Liver (tissue), 10 donors: ENCODE data around the gene TTC1. TPM values are rescaled to one million over a fixed set of nuclear protein-coding genes. Genes with fewer than 3 reads are reported as not detected.

Source experiments
- DNase-seq: peaks from one replicate; pipeline ENCODE4 v3.0.0-alpha.2; 2017; ENCODE audit warnings: low spot score
- H3K27ac ChIP-seq, 2 donors: one replicate each; pipeline ENCODE4 v1.7.0; 2013; ENCODE audit warnings: inconsistent platforms in 2 of 2, low read length in 2 of 2, control low read depth in 1 of 2, low read depth in 1 of 2, mild to moderate bottlenecking in 1 of 2
- H3K27me3 ChIP-seq, 4 donors: one replicate each; pipeline versions ENCODE4 v1.6.1 to v1.7.0; 2013; ENCODE audit warnings: low read length in 3 of 4, inconsistent platforms in 1 of 4, mild to moderate bottlenecking in 1 of 4, moderate library complexity in 1 of 4; ENCODE audit not compliant: control insufficient read depth in 4 of 4, insufficient read depth in 4 of 4
- H3K36me3 ChIP-seq, 4 donors: one replicate each; pipeline versions ENCODE4 v1.6.1 to v1.7.0; 2013; ENCODE audit warnings: low read length in 3 of 4, mild to moderate bottlenecking in 3 of 4, low read depth in 1 of 4, moderate library complexity in 1 of 4; ENCODE audit not compliant: control insufficient read depth in 4 of 4, insufficient read depth in 3 of 4
- H3K4me1 ChIP-seq, 4 donors: one replicate each; pipeline versions ENCODE4 v1.6.1 to v1.7.0; 2013; ENCODE audit warnings: low read length in 3 of 4, mild to moderate bottlenecking in 3 of 4, moderate library complexity in 1 of 4; ENCODE audit not compliant: control insufficient read depth in 4 of 4, insufficient read depth in 4 of 4
- H3K4me3 ChIP-seq, 3 donors: one replicate each; pipeline versions ENCODE4 v1.6.1 to v1.7.0; 2013; ENCODE audit warnings: low read length in 3 of 3, control low read depth in 1 of 3, low read depth in 1 of 3, mild to moderate bottlenecking in 1 of 3
- H3K9ac ChIP-seq, 2 donors: one replicate each; pipeline ENCODE4 v1.7.0; 2013; ENCODE audit warnings: low read length in 2 of 2, mild to moderate bottlenecking in 2 of 2, moderate library complexity in 2 of 2, control low read depth in 1 of 2, low read depth in 1 of 2
- H3K9me3 ChIP-seq, 4 donors: one replicate each; pipeline versions ENCODE4 v1.6.1 to v1.7.0; 2013; ENCODE audit warnings: low read length in 3 of 4; ENCODE audit not compliant: control insufficient read depth in 4 of 4
- ATF3 ChIP-seq: IDR thresholded peaks from 2 replicates; pipeline ENCODE4 v1.6.1; 2016; ENCODE audit warnings: antibody characterized with exemption
- EGR1 ChIP-seq, 2 donors: IDR thresholded peaks; 2 replicates each; pipeline ENCODE4 v1.6.1; 2016 to 2018; ENCODE audit warnings: antibody characterized with exemption in 2 of 2, low read depth in 2 of 2
- FOXA2 ChIP-seq: IDR thresholded peaks from 2 replicates; pipeline ENCODE4 v1.6.1; 2016; ENCODE audit warnings: antibody characterized with exemption
- GABPA ChIP-seq, 2 donors: IDR thresholded peaks in 1 of 2; conservative IDR thresholded peaks in 1 of 2; 2 replicates each; pipeline ENCODE4 v1.6.1; 2016; ENCODE audit warnings: antibody characterized with exemption in 2 of 2, mild to moderate bottlenecking in 1 of 2, moderate library complexity in 1 of 2
- HNF4A ChIP-seq, 2 donors: conservative IDR thresholded peaks; 2 replicates each; pipeline ENCODE4 v1.6.1; 2016; ENCODE audit warnings: antibody characterized with exemption in 2 of 2, mild to moderate bottlenecking in 2 of 2
- RAD21 ChIP-seq, 2 donors: IDR thresholded peaks; 2 replicates each; pipeline ENCODE4 v1.6.1; 2016; ENCODE audit warnings: antibody characterized with exemption in 2 of 2, mild to moderate bottlenecking in 2 of 2
- WGBS: extraction: QIAGEN DNeasy Blood & Tissue Kit; methylation state at CpG from one replicate; pipeline ENCODE4 v1.1.7; 2013; 5-methylcytosine and 5-hydroxymethylcytosine counted together
- polyA plus RNA-seq, 2 donors: library from polyadenylated mRNA; stranded (reverse) in 1 of 2; unstranded in 1 of 2; fragments of 200-250 nt in 1 of 2; fragments of >200 nt in 1 of 2; fragmentation: Nextera tagmentation in 1 of 2; extraction: Ambion mirVana in 1 of 2; gene quantifications; one replicate each; pipeline versions ENCODE4 v1.2.1 to v1.2.3, GENCODE V29; 2013 to 2015
- small RNA-seq: library from RNA; depleted of rRNA; stranded (forward); fragments of <200 nt; gene quantifications from one replicate; pipeline ENCODE3, GENCODE V24; 2014
- total RNA-seq, 2 donors: library from RNA; depleted of rRNA; stranded (reverse); fragments of >200 nt; gene quantifications; one replicate each; pipeline ENCODE4 v1.2.3, GENCODE V29; 2014
- TF ChIP-seq, protein P1 (sequence below): IDR thresholded peaks from 2 replicates; pipeline ENCODE4 v1.6.1; 2016; ENCODE audit warnings: antibody characterized with exemption
- TF ChIP-seq, protein P2 (sequence below): IDR thresholded peaks from 2 replicates; pipeline ENCODE4 v1.6.1; 2016; ENCODE audit warnings: antibody characterized with exemption, mild to moderate bottlenecking
- donor health status: healthy.
- donor health status: healthy.
- donor health status: healthy.
- donor health status: healthy.
- donor health status: healthy.

The TTC1 gene
- total and polyA plus RNA-seq, 4 donors, result 18.0 to 35.5 (median 22.2) TPM

DNA sequence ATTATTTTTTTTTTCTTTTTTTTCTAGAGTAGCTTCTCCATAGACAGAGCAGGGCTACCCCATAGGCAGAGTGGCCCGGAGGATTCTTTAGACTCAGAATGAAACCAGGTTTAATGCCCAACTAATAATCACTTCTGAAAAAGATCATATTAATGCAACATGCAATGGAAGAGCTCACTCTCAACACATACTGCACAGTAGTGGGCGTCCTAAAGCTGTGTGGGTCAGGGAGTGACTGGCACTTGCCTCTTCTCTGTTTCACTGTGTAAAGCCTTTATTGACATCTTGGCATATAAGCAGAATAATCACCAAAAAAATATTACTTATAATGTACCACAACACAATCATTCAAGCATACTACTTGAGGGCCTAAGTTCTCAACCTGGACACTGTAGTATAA is 99.2 kb downstream of the TTC1 start:
- TF ChIP-seq GABPA (IDR thresholded peaks at IDR 0.05 in 1 of 2, conservative IDR thresholded peaks at IDR 0.05 in 1 of 2) (no peak), HNF4A (conservative IDR thresholded peaks at IDR 0.05) (no peak), FOXA2 (no peak), ATF3 (no peak), EGR1 (IDR thresholded peaks at IDR 0.05; ENCODE audit: low read depth in 2 of 2) (no peak), RAD21 (IDR thresholded peaks at IDR 0.05) (no peak)
- TF ChIP-seq, protein P1, sequence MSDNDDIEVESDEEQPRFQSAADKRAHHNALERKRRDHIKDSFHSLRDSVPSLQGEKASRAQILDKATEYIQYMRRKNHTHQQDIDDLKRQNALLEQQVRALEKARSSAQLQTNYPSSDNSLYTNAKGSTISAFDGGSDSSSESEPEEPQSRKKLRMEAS, result no peak
- TF ChIP-seq, protein P2, sequence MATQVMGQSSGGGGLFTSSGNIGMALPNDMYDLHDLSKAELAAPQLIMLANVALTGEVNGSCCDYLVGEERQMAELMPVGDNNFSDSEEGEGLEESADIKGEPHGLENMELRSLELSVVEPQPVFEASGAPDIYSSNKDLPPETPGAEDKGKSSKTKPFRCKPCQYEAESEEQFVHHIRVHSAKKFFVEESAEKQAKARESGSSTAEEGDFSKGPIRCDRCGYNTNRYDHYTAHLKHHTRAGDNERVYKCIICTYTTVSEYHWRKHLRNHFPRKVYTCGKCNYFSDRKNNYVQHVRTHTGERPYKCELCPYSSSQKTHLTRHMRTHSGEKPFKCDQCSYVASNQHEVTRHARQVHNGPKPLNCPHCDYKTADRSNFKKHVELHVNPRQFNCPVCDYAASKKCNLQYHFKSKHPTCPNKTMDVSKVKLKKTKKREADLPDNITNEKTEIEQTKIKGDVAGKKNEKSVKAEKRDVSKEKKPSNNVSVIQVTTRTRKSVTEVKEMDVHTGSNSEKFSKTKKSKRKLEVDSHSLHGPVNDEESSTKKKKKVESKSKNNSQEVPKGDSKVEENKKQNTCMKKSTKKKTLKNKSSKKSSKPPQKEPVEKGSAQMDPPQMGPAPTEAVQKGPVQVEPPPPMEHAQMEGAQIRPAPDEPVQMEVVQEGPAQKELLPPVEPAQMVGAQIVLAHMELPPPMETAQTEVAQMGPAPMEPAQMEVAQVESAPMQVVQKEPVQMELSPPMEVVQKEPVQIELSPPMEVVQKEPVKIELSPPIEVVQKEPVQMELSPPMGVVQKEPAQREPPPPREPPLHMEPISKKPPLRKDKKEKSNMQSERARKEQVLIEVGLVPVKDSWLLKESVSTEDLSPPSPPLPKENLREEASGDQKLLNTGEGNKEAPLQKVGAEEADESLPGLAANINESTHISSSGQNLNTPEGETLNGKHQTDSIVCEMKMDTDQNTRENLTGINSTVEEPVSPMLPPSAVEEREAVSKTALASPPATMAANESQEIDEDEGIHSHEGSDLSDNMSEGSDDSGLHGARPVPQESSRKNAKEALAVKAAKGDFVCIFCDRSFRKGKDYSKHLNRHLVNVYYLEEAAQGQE, result no peak
- Histone ChIP-seq H3K36me3 (peaks cover 6 to 10% (median 9%) of the 10 kb centered on the region in 4 donors), H3K9ac (no peak overlapping the region), H3K27ac (no peak overlapping the region), H3K27me3 (no peaks in the 10 kb centered on the region), H3K4me3 (no peak overlapping the region), H3K4me1 (no peaks in the 10 kb centered on the region), H3K9me3 (no peaks in the 10 kb centered on the region)
- no peak for DNase-seq
- 97% methylated on average over 2 of the region's 2 CpGs for WGBS

Small RNA genes within 50 kb of the gene (small RNA-seq; reads per million reads assigned to genes)
- gene RF00019, result not detected

Other genes starting within 250 kb of the TTC1 start
- 10 to 100 TPM in 1 of 2 donors, under 1 TPM in 1; 0.70 to 13.1 TPM for gene ADRA1B, start 92.7 kb upstream of the TTC1 start, total RNA-seq
- gene ADRA1B, start 92.7 kb upstream of the TTC1 start, polyA plus RNA-seq, result 10 to 100 TPM in 1 of 2 donors, 1 to 10 TPM in 1; 6.0 to 10.3 TPM
- gene PWWP2A, start 110.3 kb downstream of the TTC1 start, total RNA-seq, result 10 to 100 TPM; 11.7 to 14.6 TPM
- gene PWWP2A, start 110.3 kb downstream of the TTC1 start, polyA plus RNA-seq, result 1 to 10 TPM; 4.8 TPM
- gene FABP6, start 220.4 kb downstream of the TTC1 start, total RNA-seq, result not detected
- not detected for gene FABP6, start 220.4 kb downstream of the TTC1 start, polyA plus RNA-seq